ENCODE measurements around the gene TXNIP. TPM values are rescaled to one million over a fixed set of nuclear protein-coding genes. Genes with fewer than 3 reads are reported as not detected.
A peak's percentile ranks its signal among the peaks of the same experiment; 100 is the strongest.

The TXNIP gene
- polyA plus RNA-seq, 1 experiment: 212 TPM

- TF ChIP-seq CTCF (IDR thresholded peaks at IDR 0.05; ENCODE audit: insufficient read depth, low read depth, low read length): no peak
- POLR2A ChIA-PET: interaction anchor here (1.0 kb wide), 1 partner anchor 18 kb away, joined by 3 read pairs; no protein-coding TSS in a partner anchor
- CTCF ChIA-PET: interaction anchor here (0.9 to 12.4 kb wide), 4 partner anchors 9 to 105 kb away, joined by 3 to 117 read pairs (median 10); no protein-coding TSS in a partner anchor
- no peak for DNase-seq (ENCODE audit: low read depth)
- no peaks in the 10 kb centered on the region for H3K27me3 ChIP-seq (ENCODE audit: control insufficient read depth, insufficient read depth, low read length)
- peak overlapping the region; percentile 35 for H3K4me3 ChIP-seq (ENCODE audit: low read depth, low read length)
- H3K36me3 ChIP-seq (ENCODE audit: control insufficient read depth, insufficient read depth, low read length): peaks cover 21% of the 10 kb centered on the region
These were observed 788 bp upstream of the TXNIP start for GRCh38 chr1:145997016-145997717.

GRCh38 chr1:145995964-145996432, 381 bp downstream of the TXNIP start:
- Histone ChIP-seq H3K4me3 (ENCODE audit: low read depth, low read length) (peak overlapping the region; percentile 56), H3K36me3 (ENCODE audit: control insufficient read depth, insufficient read depth, low read length) (peaks cover 21% of the 10 kb centered on the region), H3K27me3 (ENCODE audit: control insufficient read depth, insufficient read depth, low read length) (no peaks in the 10 kb centered on the region)
- no peak for TF ChIP-seq CTCF (IDR thresholded peaks at IDR 0.05; ENCODE audit: insufficient read depth, low read depth, low read length)
- ChIA-PET CTCF (interaction anchor here (0.5 to 12.4 kb wide), 4 partner anchors 12 to 104 kb away, joined by 3 to 117 read pairs (median 4); no protein-coding TSS in a partner anchor), POLR2A (interaction anchor here (0.6 to 1.0 kb wide), 3 partner anchors 15 to 42 kb away, joined by 4 to 9 read pairs (median 4); no protein-coding TSS in a partner anchor)
- DNase-seq (ENCODE audit: low read depth): no peak

GRCh38 chr1:145995148-145995881, 1.1 kb downstream of the TXNIP start:
- POLR2A ChIA-PET: interaction anchor here (1.0 kb wide), 1 partner anchor 15 kb away, joined by 9 read pairs; no protein-coding TSS in a partner anchor
- H3K36me3 ChIP-seq (ENCODE audit: control insufficient read depth, insufficient read depth, low read length): peaks cover 21% of the 10 kb centered on the region
- no peak for DNase-seq (ENCODE audit: low read depth)
- CTCF ChIA-PET: interaction anchor here (1.3 to 12.4 kb wide), 2 partner anchors 13 to 17 kb away, joined by 3 to 117 read pairs; no protein-coding TSS in a partner anchor
- no peak for TF ChIP-seq CTCF (IDR thresholded peaks at IDR 0.05; ENCODE audit: insufficient read depth, low read depth, low read length)
- no peaks in the 10 kb centered on the region for H3K27me3 ChIP-seq (ENCODE audit: control insufficient read depth, insufficient read depth, low read length)
- H3K4me3 ChIP-seq (ENCODE audit: low read depth, low read length): peak overlapping the region; percentile 56

- ChIA-PET POLR2A (no interaction called here), CTCF (interaction anchor here (1.3 to 12.4 kb wide), 3 partner anchors 8 to 17 kb away, joined by 3 to 117 read pairs (median 6); no protein-coding TSS in a partner anchor)
These were observed 1.8 kb downstream of the TXNIP start for GRCh38 chr1:145994391-145995120.

More at GRCh38 chr1:145994391-145995120, 1.8 kb downstream of the TXNIP start:
- H3K27me3 ChIP-seq (ENCODE audit: control insufficient read depth, insufficient read depth, low read length): no peaks in the 10 kb centered on the region
- H3K4me3 ChIP-seq (ENCODE audit: low read depth, low read length): peak overlapping the region; percentile 56
- TF ChIP-seq CTCF (IDR thresholded peaks at IDR 0.05; ENCODE audit: insufficient read depth, low read depth, low read length): no peak
- no peak for DNase-seq (ENCODE audit: low read depth)
- peaks cover 21% of the 10 kb centered on the region for H3K36me3 ChIP-seq (ENCODE audit: control insufficient read depth, insufficient read depth, low read length)
